Bone marrow (tissue), 2 donors: Measurements from ENCODE around the gene ERC2.

Experiments
- DNase-seq, 2 donors: peaks; one replicate each; lab custom pipeline; 2025; lab: John Stamatoyannopoulos, UW

The ERC2 gene

DNA sequence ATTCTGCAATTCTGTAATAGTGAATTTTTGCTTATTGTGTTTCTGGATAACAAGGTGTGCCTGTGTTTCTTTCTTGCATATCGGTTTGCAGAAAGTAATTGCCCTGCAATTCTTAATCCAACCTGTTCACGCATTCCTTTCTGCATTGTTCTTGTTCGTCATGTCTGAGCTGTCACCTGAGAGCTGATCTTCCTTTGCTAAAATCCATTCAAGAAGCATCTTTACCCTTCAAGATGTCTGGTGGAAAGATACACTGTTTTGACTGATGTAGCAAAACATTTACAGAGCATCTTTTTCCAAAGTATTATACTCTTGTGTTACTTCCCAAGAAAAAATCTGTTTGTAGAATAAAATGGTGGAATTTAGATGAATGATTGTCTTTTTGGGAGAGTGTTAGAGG is 822.1 kb downstream of the ERC2 start:
- DNase-seq, result no peak

- no peak for DNase-seq
Measured at GRCh38 chr3:55645422-55645821, 822.8 kb downstream of the ERC2 start.

GRCh38 chr3:55643283-55643682 is 825.0 kb downstream of the ERC2 start:
- DNase-seq, result no peak

DNA sequence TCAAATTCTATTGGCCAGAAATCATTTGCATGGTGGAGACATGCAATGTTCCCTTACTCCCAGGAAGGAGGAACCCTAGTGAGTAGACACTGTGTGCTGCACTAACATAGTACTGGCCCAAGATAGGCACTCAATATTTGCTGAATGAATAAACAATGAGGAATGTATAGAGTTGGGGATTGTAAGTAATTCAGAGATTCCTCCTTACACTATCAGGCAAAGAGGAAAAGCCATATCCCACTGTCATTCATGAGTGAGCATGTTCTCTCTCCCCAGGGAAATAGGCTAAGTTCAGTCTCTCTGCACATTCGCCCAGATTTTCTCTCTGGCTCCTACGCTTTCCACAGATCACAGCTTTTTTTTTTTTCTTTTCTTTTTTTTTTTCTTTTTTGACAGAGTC is 826.3 kb downstream of the ERC2 start:
- no peak for DNase-seq

GRCh38 chr3:55639896-55640765 is 828.1 kb downstream of the ERC2 start:
- DNase-seq, result no peak

DNA sequence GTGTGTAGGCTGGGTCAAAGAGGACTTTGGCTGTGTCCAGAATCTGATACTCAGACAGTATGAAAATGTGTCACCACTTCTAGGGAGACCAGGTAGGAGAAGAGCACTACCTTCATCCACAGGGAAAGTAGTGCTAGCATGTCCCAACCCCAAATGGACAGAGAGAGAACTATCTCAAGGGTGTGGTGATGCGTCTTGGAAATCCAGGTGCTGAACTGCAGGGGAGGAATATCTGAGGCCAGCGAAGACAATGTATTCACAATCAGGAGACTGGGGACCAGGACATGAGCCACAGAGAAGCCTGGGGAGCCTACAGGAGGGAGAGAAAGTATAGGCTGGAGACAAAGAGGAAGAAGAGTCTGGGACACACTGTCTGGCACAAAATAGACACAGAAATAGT is 829.1 kb downstream of the ERC2 start:
- no peak for DNase-seq

- DNase-seq, result no peak
Measured at GRCh38 chr3:55637906-55638638, 830.2 kb downstream of the ERC2 start.

- no peak for DNase-seq
Measured at GRCh38 chr3:55636300-55637195, 831.7 kb downstream of the ERC2 start.

GRCh38 chr3:55634345-55634744 is 833.9 kb downstream of the ERC2 start:
- no peak for DNase-seq

DNA sequence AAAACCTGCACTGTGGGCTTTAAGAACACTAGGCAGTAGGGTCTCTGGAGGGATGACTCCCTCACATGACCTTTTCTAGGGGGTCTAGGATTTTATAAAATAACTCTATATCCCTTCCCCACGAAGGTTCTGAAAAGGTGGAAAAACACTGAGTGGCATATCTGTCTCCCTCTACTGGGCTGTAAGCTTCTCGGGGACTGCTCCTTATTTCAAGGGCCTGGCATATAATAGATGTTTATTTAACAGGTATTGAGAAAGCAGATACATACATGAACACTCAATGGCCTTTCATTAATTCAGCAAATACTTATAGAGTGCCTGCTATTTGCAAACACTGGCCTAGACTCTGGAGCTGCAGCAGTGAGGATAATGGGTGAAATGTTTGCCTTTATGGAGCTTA is 834.9 kb downstream of the ERC2 start:
- no peak for DNase-seq

DNA sequence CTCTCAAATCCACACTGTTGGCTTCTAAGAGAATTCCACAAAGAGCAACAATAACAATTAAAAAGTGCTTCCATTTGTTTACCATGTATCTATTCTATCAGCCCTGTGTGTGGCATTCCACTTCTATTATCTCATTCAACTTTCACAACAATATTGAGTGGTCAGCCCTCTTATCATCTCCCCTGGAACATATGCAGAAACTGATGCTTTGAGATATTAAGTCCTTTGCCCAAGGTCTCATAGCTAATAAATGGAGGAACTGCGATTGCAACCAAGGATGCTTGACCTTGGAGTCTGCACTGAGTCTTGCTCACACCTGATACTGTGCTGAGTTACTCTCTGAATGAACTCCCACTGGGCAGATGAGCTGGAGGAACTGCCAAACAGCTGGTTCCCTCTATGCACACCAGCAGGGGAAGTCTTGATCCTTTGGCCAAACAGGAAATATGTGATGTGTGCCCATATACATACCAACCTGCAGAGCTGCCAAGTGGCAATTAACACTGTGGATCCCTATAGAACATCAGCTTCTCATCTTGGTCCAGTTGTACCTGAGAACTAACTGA is 836.4 kb downstream of the ERC2 start:
- DNase-seq, result no peak

DNA sequence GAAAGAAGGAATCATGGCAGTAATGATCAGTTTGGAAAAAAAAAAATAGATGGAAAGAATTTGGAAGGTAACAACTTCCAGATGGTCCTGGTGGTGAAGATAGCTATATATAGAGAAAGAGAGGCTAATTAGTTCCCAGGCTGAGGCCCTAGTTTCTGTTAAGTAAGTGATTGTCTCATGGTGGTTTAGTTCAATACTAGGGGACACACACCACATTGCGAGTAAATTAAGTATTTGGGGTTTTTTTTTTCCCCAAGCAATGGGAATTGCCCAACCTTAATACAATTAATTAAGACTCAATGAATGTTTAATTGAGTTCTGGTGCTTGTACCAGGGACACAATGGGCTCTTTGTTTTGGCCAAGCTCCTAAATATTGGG is 837.4 kb downstream of the ERC2 start:
- no peak for DNase-seq

- no peak for DNase-seq
Measured at GRCh38 chr3:55630280-55630920, 837.9 kb downstream of the ERC2 start.

GRCh38 chr3:55629432-55629831 is 838.8 kb downstream of the ERC2 start:
- DNase-seq, result no peak

DNA sequence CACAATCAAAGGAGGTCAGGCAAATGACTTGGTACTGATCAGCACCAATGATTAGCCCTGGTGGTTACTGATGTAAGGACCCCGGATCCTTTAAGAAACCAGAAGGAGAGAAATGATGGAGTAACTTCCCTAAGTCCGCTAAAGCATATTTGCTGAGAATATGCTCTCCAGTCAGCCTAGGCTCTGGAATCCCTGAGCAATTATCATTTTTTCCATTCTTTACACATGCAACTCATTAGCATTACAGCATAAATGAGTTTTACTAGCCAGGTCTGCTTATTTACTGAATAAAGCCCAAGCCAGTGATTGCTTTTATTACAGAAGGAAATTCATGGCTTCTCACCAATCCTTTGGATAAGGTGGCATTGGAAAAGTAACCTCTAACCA is 842.0 kb downstream of the ERC2 start:
- DNase-seq, result no peak

DNA sequence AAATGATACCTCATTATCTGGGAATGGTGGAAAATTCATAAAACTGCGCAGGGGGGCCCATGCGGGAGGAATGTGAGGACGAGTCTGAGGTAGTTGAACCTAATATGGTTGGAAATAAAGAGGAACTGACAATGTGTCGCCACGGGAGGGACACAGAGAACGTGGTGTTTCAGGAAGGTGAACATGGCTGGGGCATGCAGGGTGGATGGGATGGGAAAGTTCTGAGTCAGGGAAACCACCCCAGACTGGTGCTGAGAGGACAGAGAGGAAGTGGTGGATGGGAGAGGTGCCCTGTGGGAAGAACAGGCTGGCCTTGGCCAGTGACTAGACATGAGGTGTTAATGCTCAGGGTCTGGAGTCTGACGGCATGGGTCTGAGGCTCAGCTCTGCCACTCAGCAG is 844.0 kb downstream of the ERC2 start:
- peak in 1 of 2 donors; percentile 15 for DNase-seq

GRCh38 chr3:55623786-55624185 is 844.5 kb downstream of the ERC2 start:
- no peak for DNase-seq

DNA sequence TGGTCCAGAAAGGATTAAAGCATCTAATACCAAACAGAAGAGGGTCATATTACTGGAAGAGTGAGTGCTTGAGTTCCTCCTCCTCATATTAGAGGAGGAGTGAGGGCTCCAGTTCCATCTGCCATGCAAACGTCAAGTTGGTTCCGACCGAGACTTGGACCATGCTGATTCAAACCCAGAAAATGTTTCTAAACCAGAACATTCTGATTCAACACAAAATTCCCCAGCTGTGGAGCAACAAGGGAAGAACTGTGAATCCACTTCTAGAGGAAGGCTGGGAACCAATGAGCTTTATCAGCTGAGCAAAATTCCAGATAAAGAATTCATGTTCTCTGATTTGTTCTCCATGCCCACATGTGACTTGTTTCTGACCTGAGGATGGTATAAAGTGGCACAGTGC is 845.5 kb downstream of the ERC2 start:
- no peak for DNase-seq

DNA sequence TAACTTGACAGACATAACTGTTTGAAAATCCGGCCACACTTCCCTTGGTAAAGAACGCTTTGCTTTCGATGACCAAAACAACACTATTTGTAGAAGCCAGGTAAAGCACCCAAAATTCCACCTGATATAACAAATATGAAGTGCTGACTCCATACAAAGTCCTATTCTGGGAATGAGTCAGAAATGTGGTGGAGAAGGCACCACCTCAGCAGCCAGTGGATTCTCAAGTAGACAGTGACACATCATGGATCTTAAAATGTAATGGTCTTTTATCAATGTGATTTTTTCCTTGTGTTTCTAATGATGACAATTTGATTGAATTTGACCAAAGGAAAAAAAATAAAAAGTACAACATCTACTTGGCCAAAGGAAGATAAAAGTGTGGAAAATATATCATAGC is 846.2 kb downstream of the ERC2 start:
- no peak for DNase-seq

DNA sequence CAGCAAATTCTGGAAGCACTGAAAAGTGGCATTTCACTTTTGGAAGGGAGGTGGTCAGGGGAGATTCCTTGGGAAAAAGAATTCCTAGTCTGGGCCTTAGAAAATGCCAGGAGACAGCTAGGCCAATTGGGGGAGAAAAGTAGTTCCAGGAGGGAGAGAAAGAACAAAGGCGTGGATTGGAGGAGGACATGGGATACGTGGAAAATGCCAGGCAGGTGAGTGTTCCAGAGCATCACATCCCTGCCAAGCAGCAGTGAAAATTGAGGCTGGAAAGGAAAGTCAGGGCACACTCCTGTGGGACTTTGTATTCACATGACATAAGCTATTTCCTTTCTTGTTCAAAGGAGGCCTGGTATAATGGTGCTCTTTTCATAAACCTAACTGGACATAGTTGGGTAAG is 846.6 kb downstream of the ERC2 start:
- no peak for DNase-seq

DNA sequence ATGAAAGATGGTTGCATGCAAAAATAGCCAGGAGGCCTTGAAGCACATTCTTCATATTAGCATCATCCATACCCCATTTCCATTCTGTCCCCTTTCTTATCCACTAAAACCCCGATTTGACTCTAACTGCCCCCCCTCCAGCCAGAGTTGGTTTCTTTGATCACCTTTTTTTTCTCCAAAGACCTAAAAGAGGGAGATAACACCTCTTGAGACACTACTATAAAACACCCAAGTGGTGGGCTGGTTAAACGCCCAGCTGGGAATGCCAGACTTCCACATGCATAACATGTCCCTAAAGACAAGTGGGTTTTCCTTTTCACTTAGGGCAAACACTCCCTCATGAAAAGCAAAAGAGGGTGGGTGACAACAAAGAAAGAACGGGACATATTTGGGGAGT is 847.2 kb downstream of the ERC2 start:
- no peak for DNase-seq
